GM12864 (cell line): ENCODE results near the gene ICAM3.

Experiments
- DNase-seq: peaks from one replicate; pipeline ENCODE4 v3.0.0-alpha.2; 2011; ENCODE audit warnings: low read depth
- H3K4me3 ChIP-seq: 2 replicates; pipeline ENCODE4 v1.5.1; 2011; ENCODE audit warnings: mild to moderate bottlenecking, low read depth, low read length, control low read depth
- CTCF ChIP-seq: IDR thresholded peaks from 2 replicates; pipeline ENCODE4 v1.5.1; 2011; ENCODE audit warnings: low read depth, mild to moderate bottlenecking, moderate library complexity, low read length, control low read depth, inconsistent platforms; ENCODE audit errors: missing control alignments

Gene ICAM3

GRCh38 chr19:10288662-10289166, 50.7 kb downstream of the ICAM3 start:
- no peak for TF ChIP-seq CTCF
- DNase-seq, result peak; percentile 46
- peak overlapping the region; percentile 55 for H3K4me3 ChIP-seq

DNA sequence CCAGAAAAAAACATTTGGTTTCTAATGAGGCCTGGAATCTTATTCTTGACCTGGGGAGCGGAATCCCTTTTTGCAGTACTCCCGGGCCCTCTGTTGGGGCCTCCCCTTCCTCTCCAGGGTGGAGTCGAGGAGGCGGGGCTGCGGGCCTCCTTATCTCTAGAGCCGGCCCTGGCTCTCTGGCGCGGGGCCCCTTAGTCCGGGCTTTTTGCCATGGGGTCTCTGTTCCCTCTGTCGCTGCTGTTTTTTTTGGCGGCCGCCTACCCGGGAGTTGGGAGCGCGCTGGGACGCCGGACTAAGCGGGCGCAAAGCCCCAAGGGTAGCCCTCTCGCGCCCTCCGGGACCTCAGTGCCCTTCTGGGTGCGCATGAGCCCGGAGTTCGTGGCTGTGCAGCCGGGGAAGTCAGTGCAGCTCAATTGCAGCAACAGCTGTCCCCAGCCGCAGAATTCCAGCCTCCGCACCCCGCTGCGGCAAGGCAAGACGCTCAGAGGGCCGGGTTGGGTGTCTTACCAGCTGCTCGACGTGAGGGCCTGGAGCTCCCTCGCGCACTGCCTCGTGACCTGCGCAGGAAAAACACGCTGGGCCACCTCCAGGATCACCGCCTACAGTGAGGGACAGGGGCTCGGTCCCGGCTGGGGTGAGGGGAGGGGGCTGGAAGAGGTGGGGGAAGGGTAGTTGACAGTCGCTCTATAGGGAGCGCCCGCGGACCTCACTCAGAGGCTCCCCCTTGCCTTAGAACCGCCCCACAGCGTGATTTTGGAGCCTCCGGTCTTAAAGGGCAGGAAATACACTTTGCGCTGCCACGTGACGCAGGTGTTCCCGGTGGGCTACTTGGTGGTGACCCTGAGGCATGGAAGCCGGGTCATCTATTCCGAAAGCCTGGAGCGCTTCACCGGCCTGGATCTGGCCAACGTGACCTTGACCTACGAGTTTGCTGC, 52.4 kb downstream of the ICAM3 start, which contains the start of gene ICAM4:
Gene ICAM4, plus strand, starts transcription at position 153 of the 935 bp plus-strand sequence. Its CDS starts 58 bp downstream, at position 211.
- peak within 1 kb of the TSS; percentile 41 for H3K4me3 ChIP-seq
- TF ChIP-seq CTCF, result no peak
- DNase-seq, result no peak

DNA sequence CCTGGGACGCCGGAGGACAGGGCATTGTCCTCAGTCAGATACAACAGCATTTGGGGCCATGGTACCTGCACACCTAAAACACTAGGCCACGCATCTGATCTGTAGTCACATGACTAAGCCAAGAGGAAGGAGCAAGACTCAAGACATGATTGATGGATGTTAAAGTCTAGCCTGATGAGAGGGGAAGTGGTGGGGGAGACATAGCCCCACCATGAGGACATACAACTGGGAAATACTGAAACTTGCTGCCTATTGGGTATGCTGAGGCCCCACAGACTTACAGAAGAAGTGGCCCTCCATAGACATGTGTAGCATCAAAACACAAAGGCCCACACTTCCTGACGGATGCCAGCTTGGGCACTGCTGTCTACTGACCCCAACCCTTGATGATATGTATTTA, 54.0 kb downstream of the ICAM3 start:
- no peak for TF ChIP-seq CTCF
- H3K4me3 ChIP-seq, result no peak overlapping the region
- no peak for DNase-seq

GRCh38 chr19:10284960-10285278, 54.5 kb downstream of the ICAM3 start:
- H3K4me3 ChIP-seq, result no peak overlapping the region
- TF ChIP-seq CTCF, result no peak
- DNase-seq, result no peak

DNA sequence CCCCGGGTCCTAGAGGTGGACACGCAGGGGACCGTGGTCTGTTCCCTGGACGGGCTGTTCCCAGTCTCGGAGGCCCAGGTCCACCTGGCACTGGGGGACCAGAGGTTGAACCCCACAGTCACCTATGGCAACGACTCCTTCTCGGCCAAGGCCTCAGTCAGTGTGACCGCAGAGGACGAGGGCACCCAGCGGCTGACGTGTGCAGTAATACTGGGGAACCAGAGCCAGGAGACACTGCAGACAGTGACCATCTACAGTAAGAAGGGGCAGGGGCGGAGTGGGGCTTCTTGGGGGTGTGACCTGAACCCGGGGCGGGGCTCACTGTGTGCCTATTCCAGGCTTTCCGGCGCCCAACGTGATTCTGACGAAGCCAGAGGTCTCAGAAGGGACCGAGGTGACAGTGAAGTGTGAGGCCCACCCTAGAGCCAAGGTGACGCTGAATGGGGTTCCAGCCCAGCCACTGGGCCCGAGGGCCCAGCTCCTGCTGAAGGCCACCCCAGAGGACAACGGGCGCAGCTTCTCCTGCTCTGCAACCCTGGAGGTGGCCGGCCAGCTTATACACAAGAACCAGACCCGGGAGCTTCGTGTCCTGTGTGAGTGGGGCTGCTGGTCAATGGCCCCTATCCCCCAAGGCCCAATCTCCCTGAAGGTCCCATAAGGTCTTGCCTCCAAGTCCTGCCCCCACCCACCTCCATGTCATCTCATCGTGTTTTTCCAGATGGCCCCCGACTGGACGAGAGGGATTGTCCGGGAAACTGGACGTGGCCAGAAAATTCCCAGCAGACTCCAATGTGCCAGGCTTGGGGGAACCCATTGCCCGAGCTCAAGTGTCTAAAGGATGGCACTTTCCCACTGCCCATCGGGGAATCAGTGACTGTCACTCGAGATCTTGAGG, 55.1 kb downstream of the ICAM3 start:
- no peak for TF ChIP-seq CTCF
- H3K4me3 ChIP-seq, result no peak overlapping the region
- DNase-seq, result no peak
